Karpas-422 (cell line): ENCODE results near the gene FAM72D. TPM values are rescaled to one million over a fixed set of nuclear protein-coding genes. Genes with fewer than 3 reads are reported as not detected.
"Not testable (repeated sequence)": the region's sequence is repeated elsewhere in the genome, so short reads cannot be mapped to it uniquely, and the experiment has no call there.

Experiments
- DNase-seq: peaks from one replicate; pipeline ENCODE4 v3.0.0-alpha.2; 2015
- H2AFZ ChIP-seq: fragments of 200-600 bp; sonication (generic); 2 replicates; pipeline ENCODE4 v1.6.1; 2014; ENCODE audit warnings: antibody characterized with exemption, low read length, mixed read lengths
- H3K27ac ChIP-seq: fragments of 200-600 bp; sonication (generic); 2 replicates; pipeline ENCODE4 v1.5.1; 2014; ENCODE audit warnings: mild to moderate bottlenecking, low read length, moderate library complexity
- H3K27me3 ChIP-seq: fragments of 200-600 bp; sonication (generic); 2 replicates; pipeline ENCODE4 v1.6.1; 2014; ENCODE audit warnings: low read length, mixed read lengths
- H3K36me3 ChIP-seq: fragments of 200-600 bp; sonication (generic); 2 replicates; pipeline ENCODE4 v1.6.1; 2014; ENCODE audit warnings: low read length, mixed read lengths; ENCODE audit not compliant: insufficient read depth
- H3K4me1 ChIP-seq: fragments of 200-600 bp; sonication (generic); 2 replicates; pipeline ENCODE4 v1.6.1; 2014; ENCODE audit warnings: mild to moderate bottlenecking, low read length, mixed read lengths
- H3K4me2 ChIP-seq: fragments of 200-600 bp; sonication (generic); 2 replicates; pipeline ENCODE4 v1.6.1; 2014; ENCODE audit warnings: low read length, low read depth, mild to moderate bottlenecking; ENCODE audit not compliant: poor library complexity, severe bottlenecking
- H3K4me3 ChIP-seq: fragments of 200-600 bp; sonication (generic); 2 replicates; pipeline ENCODE4 v1.5.1; 2014; ENCODE audit warnings: mild to moderate bottlenecking, antibody characterized with exemption, low read length, mixed read lengths
- H3K79me2 ChIP-seq: fragments of 200-600 bp; sonication (generic); 2 replicates; pipeline ENCODE4 v1.6.1; 2014; ENCODE audit warnings: mild to moderate bottlenecking, low read length, mixed read lengths
- H3K9ac ChIP-seq: fragments of 200-600 bp; sonication (generic); 2 replicates; pipeline ENCODE4 v1.6.0; 2014; ENCODE audit warnings: low read length
- H3K9me2 ChIP-seq: fragments of 200-600 bp; sonication (generic), shearing (Covaris generic); replicated peaks from 2 replicates; pipeline ENCODE4 v1.6.0; 2014; ENCODE audit warnings: mild to moderate bottlenecking, low read length, moderate library complexity; ENCODE audit not compliant: insufficient read depth
- H3K9me3 ChIP-seq: fragments of 300-700, 200-600 bp; sonication (generic); 2 replicates; pipeline ENCODE4 v1.6.1; 2014; ENCODE audit warnings: low read length, mixed read lengths
- H4K20me1 ChIP-seq: fragments of 200-600 bp; sonication (generic); 2 replicates; pipeline ENCODE4 v1.6.1; 2014; ENCODE audit warnings: mild to moderate bottlenecking, antibody characterized with exemption, low read length, low read depth; ENCODE audit not compliant: insufficient read depth
- total RNA-seq: library from RNA; depleted of rRNA; stranded (reverse); fragments of >200 nt; shearing (Covaris generic); gene quantifications from 2 replicates; pipeline ENCODE4 v1.2.3, GENCODE V29; 2014; ENCODE audit warnings: low replicate concordance; rRNA removed

FAM72D gene
- total RNA-seq, 1 experiment from 2014 or later = 18.6 TPM

DNA sequence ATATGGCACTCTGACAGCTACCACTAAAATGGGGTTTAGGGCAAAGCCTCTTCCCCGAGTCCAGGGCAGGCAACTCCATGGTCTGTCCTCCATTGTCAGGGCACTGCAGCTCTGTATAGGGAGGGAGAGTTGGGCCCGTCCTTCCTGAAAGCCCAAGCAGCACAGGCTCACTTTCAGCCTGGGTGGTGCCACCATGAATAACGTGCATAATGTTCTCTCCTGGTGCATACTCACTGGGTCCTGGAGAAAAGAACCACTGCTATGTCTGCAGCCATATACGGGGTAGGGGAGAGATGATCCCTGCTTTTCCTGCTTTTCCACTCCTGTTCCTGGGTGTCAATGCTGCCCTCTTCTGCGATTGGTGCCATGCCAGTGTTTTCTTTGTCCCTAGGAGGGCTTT lies 60.1 kb downstream of the FAM72D start:
- H3K9me3 ChIP-seq, H3K4me3 ChIP-seq, H2AFZ ChIP-seq, H3K9ac ChIP-seq, H4K20me1 ChIP-seq, DNase-seq, H3K36me3 ChIP-seq, H3K79me2 ChIP-seq, H3K9me2 ChIP-seq, H3K27ac ChIP-seq, H3K4me1 ChIP-seq, H3K27me3 ChIP-seq, H3K4me2 ChIP-seq: not testable (repeated sequence)

DNA sequence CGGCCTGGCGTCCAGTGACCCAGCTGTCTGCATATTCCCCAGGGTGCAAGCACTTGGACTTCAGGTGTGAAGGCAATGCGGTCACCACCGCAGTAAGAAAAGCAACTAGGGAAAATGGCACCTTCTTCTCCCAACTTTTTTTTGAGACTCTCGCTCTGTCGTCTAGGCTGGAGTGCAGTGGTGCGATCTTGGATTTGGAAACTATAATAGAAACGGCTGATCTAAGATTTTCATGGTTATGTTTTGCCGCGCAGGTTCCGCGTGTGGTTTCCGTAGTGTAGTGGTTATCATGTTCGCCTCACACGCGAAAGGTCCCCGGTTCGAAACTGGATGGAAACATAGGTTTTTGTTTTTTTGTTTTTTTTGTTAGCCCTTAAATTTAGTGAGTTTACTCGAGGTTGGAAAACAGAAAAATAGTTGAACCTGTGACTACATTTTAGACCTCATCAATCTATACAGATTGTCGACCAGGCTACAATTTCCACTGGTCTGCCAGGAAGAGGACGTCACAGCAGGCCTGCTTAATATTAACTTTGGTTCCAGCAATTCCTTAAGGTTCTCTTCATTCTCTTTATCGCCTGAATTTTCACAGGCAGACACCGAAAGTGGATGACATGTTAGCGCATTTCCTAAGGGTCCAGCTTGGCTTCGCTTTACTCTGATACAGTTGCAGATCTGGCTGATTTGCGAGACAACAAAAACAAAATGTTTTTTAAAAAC lies 61.3 kb downstream of the FAM72D start:
- H3K9me2 ChIP-seq, H3K4me1 ChIP-seq, H3K4me3 ChIP-seq, H3K36me3 ChIP-seq, H3K4me2 ChIP-seq, H2AFZ ChIP-seq, H3K27ac ChIP-seq, H3K27me3 ChIP-seq, H4K20me1 ChIP-seq, H3K9ac ChIP-seq, H3K79me2 ChIP-seq, H3K9me3 ChIP-seq: not testable (repeated sequence)
- peak; percentile 29 for DNase-seq

DNA sequence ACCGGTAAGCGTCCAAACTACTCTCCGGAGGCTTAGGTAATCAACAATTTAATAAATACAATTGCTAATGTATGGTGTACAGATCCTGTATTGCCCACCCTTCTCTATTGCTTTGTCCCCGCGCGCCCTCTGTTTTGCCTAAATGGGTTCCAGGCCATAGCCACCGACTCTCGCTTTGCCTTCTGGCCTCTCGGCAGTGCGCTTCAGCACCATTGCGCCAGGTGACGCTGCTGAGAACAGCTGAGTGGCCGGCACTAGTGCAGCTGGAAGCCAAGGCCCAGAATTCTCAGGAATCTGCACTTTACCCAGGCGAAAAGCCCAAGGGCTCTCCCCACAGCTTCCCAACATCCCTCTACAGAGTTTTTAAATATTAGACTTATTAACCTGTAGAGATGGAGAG lies 61.9 kb downstream of the FAM72D start:
- not testable (repeated sequence) for H3K27ac ChIP-seq, H3K4me1 ChIP-seq, H2AFZ ChIP-seq, H3K79me2 ChIP-seq, H3K27me3 ChIP-seq, H3K9me3 ChIP-seq, DNase-seq, H3K4me2 ChIP-seq, H3K36me3 ChIP-seq, H3K9ac ChIP-seq, H3K4me3 ChIP-seq, H3K9me2 ChIP-seq, H4K20me1 ChIP-seq

DNA sequence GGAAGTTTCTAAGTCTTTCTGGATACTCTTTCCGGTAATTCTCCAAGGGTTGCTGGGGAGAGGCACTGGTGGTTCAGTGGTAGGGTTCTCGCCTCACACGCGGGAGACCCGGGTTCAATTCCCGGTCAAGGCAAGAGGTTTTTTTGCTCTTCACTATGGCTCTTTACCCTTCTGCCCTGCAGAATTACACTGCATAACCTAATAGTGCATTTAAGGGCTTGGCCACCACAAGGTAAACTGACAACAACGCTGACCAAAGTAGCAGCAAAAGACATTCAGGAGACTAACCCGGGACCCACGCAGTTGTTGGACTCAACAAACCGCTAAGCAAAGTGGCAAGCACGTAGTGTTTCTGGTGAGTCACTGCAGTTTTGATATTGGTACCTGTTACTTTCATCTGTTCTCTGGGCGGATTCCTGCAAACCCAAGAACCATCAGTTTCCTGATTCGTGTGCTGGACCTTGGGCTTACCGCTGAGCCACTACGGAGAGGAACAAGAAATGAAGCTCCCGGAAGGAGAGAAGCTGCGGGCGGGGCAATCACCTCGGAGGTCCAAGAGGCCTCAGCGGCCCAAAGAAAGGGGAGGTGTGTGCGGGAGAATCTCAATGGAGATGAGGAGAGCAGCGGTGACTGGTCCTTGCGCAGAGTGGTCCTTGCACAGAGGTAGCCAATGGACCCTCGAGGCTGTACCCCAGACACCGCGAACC lies 65.4 kb downstream of the FAM72D start:
- not testable (repeated sequence) for H3K36me3 ChIP-seq, H3K9me3 ChIP-seq, H3K9me2 ChIP-seq, H3K4me2 ChIP-seq, H3K27me3 ChIP-seq, H2AFZ ChIP-seq, H3K4me3 ChIP-seq, H3K9ac ChIP-seq, H3K27ac ChIP-seq, H3K4me1 ChIP-seq, DNase-seq, H4K20me1 ChIP-seq, H3K79me2 ChIP-seq

Other genes with a start within 250 kb of the FAM72D start
- gene SRGAP2B, start 646 bp upstream of the FAM72D start, total RNA-seq = 15.8 and 16.0 TPM in 2 replicates
- gene PPIAL4D, start 146.2 kb downstream of the FAM72D start, total RNA-seq = not detected in 2 replicates